SKM-1 treated with dmso at 0.1 percent for 144 hours (cell line): ENCODE data around the gene LRIG3.
A peak's percentile ranks its signal among the peaks of the same experiment; 100 is the strongest.
"Not testable (repeated sequence)": the region's sequence is repeated elsewhere in the genome, so short reads cannot be mapped to it uniquely, and the experiment has no call there.

Source experiments
- DNase-seq: peaks from one replicate; lab custom pipeline; 2025; ENCODE audit not compliant: unreplicated experiment; lab: John Stamatoyannopoulos, UW

Gene LRIG3

GRCh38 chr12:58920102-58920960 is at the start of gene LRIG3:
Gene LRIG3 (minus strand): TSS chr12:58920504. CDS start chr12:58920235, 269 bp downstream.
- peak; percentile 4 for DNase-seq

GRCh38 chr12:58969237-58969636 is 48.9 kb upstream of the LRIG3 start:
- no peak for DNase-seq

- DNase-seq, result no peak
These were observed 47.3 kb upstream of the LRIG3 start for GRCh38 chr12:58967561-58967960.

GRCh38 chr12:58966939-58967338 is 46.6 kb upstream of the LRIG3 start:
- no peak for DNase-seq

DNA sequence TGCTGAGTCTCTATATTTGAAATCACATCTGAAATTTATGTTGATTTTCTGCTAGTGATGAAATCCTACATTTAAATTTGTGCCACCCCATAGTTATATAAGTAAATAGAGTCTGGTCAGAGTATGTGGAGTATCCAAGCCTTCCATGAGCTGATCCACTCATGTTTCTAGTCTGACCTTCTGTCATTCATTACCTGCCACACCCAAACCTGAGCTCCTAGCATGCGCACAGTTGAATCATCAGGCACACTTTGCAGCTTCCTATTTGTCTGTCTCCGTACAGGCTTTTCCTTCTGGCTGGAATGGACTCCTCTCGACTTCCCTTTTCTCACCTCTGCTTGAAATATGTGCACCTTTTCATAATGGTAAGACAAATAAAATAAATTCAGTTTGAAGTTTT is 45.3 kb upstream of the LRIG3 start:
- no peak for DNase-seq

DNA sequence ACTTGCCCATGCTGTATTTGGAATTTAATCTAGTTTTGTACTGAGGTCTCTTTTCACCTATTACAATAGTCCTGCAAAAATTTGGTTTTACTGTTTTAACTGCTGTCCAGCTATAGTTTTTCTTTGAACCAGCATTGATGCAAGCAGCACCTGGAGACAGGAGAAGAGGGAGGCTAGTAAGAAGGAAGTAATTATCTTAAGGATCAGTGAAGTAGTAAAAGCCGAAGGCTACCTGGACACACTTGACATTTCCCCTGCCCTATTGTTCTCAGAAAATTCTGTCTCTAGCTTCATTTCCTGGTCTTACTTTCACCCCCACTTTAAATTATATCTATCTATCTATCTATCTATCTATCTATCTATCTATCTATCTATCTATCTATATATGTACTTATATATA is 43.5 kb upstream of the LRIG3 start:
- DNase-seq, result no peak

GRCh38 chr12:58961906-58962305 is 41.6 kb upstream of the LRIG3 start:
- DNase-seq, result no peak

- no peak for DNase-seq
These were observed 40.9 kb upstream of the LRIG3 start for GRCh38 chr12:58961166-58961565.

GRCh38 chr12:58959639-58960300 is 39.5 kb upstream of the LRIG3 start:
- no peak for DNase-seq

- DNase-seq, result no peak
These were observed 37.0 kb upstream of the LRIG3 start for GRCh38 chr12:58957298-58957697.

GRCh38 chr12:58955849-58956248 is 35.5 kb upstream of the LRIG3 start:
- no peak for DNase-seq

DNA sequence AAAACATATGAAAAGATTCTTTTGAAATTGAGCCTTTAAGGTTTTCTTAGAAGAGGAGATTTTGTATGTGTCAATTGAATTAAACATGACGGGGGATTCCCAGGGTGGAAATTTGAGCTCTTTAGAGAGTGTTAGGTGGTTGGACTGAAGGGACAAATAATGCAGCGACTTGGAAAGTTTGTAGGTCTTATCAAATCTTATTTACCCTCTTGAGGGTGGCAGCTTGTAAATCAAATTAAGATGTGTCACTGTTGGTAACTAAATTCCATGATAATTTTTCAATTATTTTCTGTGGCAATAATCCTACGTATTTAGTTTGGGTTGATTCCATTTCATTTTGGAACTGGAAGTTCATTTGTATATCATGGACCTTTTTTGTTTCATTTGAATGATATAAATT is 33.7 kb upstream of the LRIG3 start:
- no peak for DNase-seq

DNA sequence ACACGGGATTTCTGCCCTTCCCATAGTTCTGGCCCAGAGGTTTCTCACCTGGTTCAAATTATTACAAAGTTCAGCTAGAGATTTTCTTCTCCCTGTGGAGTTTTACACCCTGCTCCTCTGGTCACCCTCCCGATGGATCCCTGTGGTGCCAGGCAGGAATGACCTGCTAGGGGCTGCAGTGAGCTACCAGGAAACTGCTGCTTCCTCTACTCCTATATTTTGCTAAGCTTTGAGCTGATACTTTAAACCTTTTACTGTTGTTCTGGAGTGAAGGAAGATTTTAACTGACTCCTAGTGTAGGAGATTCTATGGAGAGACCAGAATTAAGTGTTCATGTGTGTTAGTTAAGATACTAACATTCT is 30.4 kb upstream of the LRIG3 start:
- DNase-seq, result no peak

- not testable (repeated sequence) for DNase-seq
These were observed 29.8 kb upstream of the LRIG3 start for GRCh38 chr12:58949954-58950738.

DNA sequence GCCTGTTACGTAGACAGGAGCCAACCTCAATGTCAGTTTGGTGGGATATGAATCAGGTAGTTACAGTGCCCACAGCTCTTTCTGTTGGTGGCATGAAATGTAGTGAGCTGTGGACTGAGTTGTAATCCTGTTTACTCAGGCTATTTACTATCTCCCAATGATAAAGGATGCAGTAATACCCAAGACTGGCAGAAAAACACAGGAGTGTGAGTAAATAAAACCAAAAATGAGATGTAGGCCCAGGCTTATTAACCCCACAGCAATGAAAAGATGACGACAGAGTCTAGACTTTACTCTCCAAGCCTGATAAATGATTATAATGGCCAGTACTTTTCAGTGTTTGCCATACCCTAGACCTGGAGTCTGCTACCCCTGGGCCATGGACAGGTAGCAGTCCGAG is 22.8 kb upstream of the LRIG3 start:
- no peak for DNase-seq

DNA sequence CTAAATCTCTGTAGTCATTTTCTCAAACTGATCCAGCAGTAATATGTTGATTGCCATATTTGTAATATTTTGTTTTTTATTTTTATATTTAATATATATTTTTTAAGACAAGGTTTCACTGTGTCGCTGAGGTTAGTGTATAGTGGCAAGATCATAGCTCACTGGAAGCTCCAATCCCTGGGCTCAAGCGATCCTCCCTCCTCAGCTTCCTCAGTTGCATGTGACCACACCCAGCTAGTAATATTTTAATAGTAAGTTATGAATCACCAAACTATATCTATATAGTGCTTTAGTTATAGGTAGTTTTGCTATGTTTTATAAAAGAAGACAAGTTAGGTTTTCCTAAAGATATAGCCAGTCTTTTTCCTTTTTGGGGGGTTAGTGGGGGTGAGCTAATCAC is 22.0 kb upstream of the LRIG3 start:
- DNase-seq, result no peak

- no peak for DNase-seq
These were observed 19.2 kb upstream of the LRIG3 start for GRCh38 chr12:58939399-58940100.

- no peak for DNase-seq
These were observed 18.1 kb upstream of the LRIG3 start for GRCh38 chr12:58938440-58938839.

- no peak for DNase-seq
These were observed 14.2 kb upstream of the LRIG3 start for GRCh38 chr12:58934528-58934927.

DNA sequence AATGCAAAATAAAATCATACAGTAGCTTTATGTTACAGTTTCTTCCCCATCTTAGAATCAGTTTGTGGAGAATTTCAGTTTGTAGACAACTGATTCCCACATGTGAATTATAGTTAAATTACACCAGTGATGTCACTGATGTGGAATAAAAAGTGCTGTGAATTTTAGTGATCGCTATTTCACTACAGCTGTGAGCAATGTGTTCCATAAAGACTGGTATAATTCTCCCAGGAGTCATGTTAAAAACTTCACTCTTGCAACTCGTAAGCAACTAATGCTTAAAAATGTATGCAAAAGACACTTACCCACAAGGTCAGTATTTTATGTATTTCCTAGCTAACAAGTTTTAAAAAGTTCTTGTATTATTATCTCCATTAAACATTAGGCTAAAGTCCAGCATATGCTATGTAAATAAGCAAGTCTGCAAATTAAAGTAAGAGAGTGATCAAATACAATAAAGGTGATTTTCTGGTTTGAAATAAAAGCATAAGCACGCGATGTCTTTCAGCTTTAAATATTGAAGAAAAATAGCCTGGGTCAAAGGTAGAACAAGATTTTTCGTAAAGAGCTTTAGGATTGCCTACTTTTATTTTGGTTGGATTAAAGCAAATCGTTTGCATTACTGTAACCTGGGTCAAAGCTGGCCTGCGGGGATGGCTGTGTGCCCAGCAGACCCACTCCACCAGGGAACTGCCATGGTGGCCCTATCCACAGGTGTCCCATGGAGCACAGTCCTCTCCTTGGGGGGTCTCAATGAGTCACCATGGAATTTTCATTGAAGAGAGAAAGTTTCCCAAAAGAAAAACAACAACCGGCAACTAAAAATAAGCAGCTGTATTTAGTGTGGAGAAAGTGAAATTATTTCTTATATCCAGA is 12.7 kb upstream of the LRIG3 start:
- DNase-seq, result no peak
